Endometrium (tissue), 2 donors: Measurements from ENCODE around the gene MKKS.
A peak's percentile ranks its signal among the peaks of the same experiment; 100 is the strongest.
"Not testable (repeated sequence)": the region's sequence is repeated elsewhere in the genome, so short reads cannot be mapped to it uniquely, and the experiment has no call there.

Experiments
- FAIRE-seq: peaks from 2 replicates; lab custom pipeline; 2012; peaks lifted over from hg19 to GRCh38; lab: Jason Lieb, UNC
- donor health status: control.
- donor health status: control.

Gene MKKS

GRCh38 chr20:10448270-10449156 lies 14.5 kb upstream of the MKKS start:
- FAIRE-seq, result no peak

GRCh38 chr20:10447028-10447427 lies 13.0 kb upstream of the MKKS start:
- no peak for FAIRE-seq

- no peak for FAIRE-seq
Measured at GRCh38 chr20:10445758-10446157, 11.7 kb upstream of the MKKS start.

GRCh38 chr20:10443936-10444335 lies 9.9 kb upstream of the MKKS start:
- FAIRE-seq, result no peak

GRCh38 chr20:10438217-10438616 lies 4.2 kb upstream of the MKKS start:
- no peak for FAIRE-seq

- no peak for FAIRE-seq
Measured at GRCh38 chr20:10436053-10436699, 2.2 kb upstream of the MKKS start.

- FAIRE-seq, result peak; percentile 96
Measured at GRCh38 chr20:10434832-10435812, 1.1 kb upstream of the MKKS start, which contains the start of gene SLX4IP. TSS of gene SLX4IP (plus strand) at chr20:10435305. CDS start at chr20:10458205, 22,900 bp downstream.

- peak; percentile 81 for FAIRE-seq
Measured at GRCh38 chr20:10434467-10434831, 427 bp upstream of the MKKS start.

GRCh38 chr20:10433014-10433622 lies 904 bp downstream of the MKKS start:
- no peak for FAIRE-seq

- no peak for FAIRE-seq
Measured at GRCh38 chr20:10432079-10432478, 1.9 kb downstream of the MKKS start.

- no peak for FAIRE-seq
Measured at GRCh38 chr20:10430704-10431103, 3.3 kb downstream of the MKKS start.

- FAIRE-seq, result no peak
Measured at GRCh38 chr20:10430000-10430466, 4.0 kb downstream of the MKKS start.

GRCh38 chr20:10429443-10429981 lies 4.5 kb downstream of the MKKS start:
- FAIRE-seq, result no peak

GRCh38 chr20:10428008-10428407 lies 6.0 kb downstream of the MKKS start:
- FAIRE-seq, result no peak

- peak; percentile 91 for FAIRE-seq
Measured at GRCh38 chr20:10427060-10427692, 6.8 kb downstream of the MKKS start.

- no peak for FAIRE-seq
Measured at GRCh38 chr20:10423735-10424134, 10.3 kb downstream of the MKKS start.

GRCh38 chr20:10419550-10420133 lies 14.4 kb downstream of the MKKS start:
- no peak for FAIRE-seq

GRCh38 chr20:10417218-10417617 lies 16.8 kb downstream of the MKKS start:
- FAIRE-seq, result not testable (repeated sequence)

- FAIRE-seq, result no peak
Measured at GRCh38 chr20:10415013-10415650, 18.9 kb downstream of the MKKS start.
